Activated CD8-positive, alpha-beta T cell treated with anti-CD3 and anti-CD28 coated beads for 36 hours (primary cell): Measurements from ENCODE around the gene PLEKHO2. TPM values are rescaled to one million over a fixed set of nuclear protein-coding genes. Genes with fewer than 3 reads are reported as not detected.
A peak's percentile ranks its signal among the peaks of the same experiment; 100 is the strongest.

Experiments
- ATAC-seq: fragments of 200-7000 bp; cut with Tn5 transposase; one replicate; pipeline ENCODE4 v1.10.0; 2021; ENCODE audit warnings: mild to moderate bottlenecking, moderate library complexity
- CTCF ChIA-PET: fragments of 350-600 bp; sonication (Branson Sonifier 250); formaldehyde crosslinking; loops from one replicate; lab custom pipeline; 2021; ENCODE audit warnings: antibody characterized with exemption; lab: Charles Lee
- POLR2A ChIA-PET: fragments of 350-600 bp; sonication (Branson Sonifier 250); formaldehyde crosslinking; loops from one replicate; lab custom pipeline; 2021; ENCODE audit warnings: antibody characterized with exemption; lab: Charles Lee
- DNase-seq: peaks from one replicate; pipeline ENCODE4 v3.0.0-alpha.2; 2020
- H3K27ac Mint-ChIP-seq: one replicate; pipeline ENCODE4 v1.8.0; 2021; ENCODE audit warnings: mild to moderate bottlenecking, mixed read lengths
- H3K27me3 Mint-ChIP-seq: one replicate; pipeline ENCODE4 v1.8.0; 2021; ENCODE audit warnings: mixed read lengths
- H3K36me3 Mint-ChIP-seq: one replicate; pipeline ENCODE4 v1.8.0; 2021; ENCODE audit warnings: low read depth, mixed read lengths
- H3K4me1 Mint-ChIP-seq: one replicate; pipeline ENCODE4 v1.8.0; 2021; ENCODE audit warnings: low read depth, mixed read lengths
- H3K4me3 Mint-ChIP-seq: one replicate; pipeline ENCODE4 v1.8.0; 2021; ENCODE audit warnings: mild to moderate bottlenecking, moderate library complexity, mixed read lengths
- H3K9me3 Mint-ChIP-seq: one replicate; pipeline ENCODE4 v1.8.0; 2021; ENCODE audit warnings: mixed read lengths
- intact Hi-C: fragments of 100-400 bp; cut with micrococcal nuclease; formaldehyde crosslinking; loops from one replicate; pipeline ENCODE4 v1.10.0; 2022
- total RNA-seq, 2 experiments: library from RNA; stranded (reverse); gene quantifications; one replicate each; pipeline ENCODE4 v1.2.3, GENCODE V29; 2021
- TF ChIP-seq, protein P1 (sequence below): fragments of 200-600 bp; IDR thresholded peaks from one replicate; pipeline ENCODE4 v1.8.0; 2022; ENCODE audit warnings: antibody characterized with exemption, mild to moderate bottlenecking

The PLEKHO2 gene
- total RNA-seq, 2 experiments from 2014 or later, result 10.1 to 10.4 TPM

GRCh38 chr15:64816452-64816851 is 25.3 kb upstream of the PLEKHO2 start:
- TF ChIP-seq, protein P1, sequence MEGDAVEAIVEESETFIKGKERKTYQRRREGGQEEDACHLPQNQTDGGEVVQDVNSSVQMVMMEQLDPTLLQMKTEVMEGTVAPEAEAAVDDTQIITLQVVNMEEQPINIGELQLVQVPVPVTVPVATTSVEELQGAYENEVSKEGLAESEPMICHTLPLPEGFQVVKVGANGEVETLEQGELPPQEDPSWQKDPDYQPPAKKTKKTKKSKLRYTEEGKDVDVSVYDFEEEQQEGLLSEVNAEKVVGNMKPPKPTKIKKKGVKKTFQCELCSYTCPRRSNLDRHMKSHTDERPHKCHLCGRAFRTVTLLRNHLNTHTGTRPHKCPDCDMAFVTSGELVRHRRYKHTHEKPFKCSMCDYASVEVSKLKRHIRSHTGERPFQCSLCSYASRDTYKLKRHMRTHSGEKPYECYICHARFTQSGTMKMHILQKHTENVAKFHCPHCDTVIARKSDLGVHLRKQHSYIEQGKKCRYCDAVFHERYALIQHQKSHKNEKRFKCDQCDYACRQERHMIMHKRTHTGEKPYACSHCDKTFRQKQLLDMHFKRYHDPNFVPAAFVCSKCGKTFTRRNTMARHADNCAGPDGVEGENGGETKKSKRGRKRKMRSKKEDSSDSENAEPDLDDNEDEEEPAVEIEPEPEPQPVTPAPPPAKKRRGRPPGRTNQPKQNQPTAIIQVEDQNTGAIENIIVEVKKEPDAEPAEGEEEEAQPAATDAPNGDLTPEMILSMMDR, result no peak
- ATAC-seq (no peak), DNase-seq (no peak)
- Mint-ChIP-seq H3K27ac (no peak overlapping the region), H3K36me3 (peaks cover 6% of the 10 kb centered on the region), H3K4me3 (no peak overlapping the region), H3K27me3 (no peaks in the 10 kb centered on the region), H3K9me3 (no peaks in the 10 kb centered on the region), H3K4me1 (no peaks in the 10 kb centered on the region)
- ChIA-PET CTCF (interaction anchor here (1.1 to 1.7 kb wide), 2 partner anchors 19 to 89 kb away, joined by 4 to 5 read pairs; no protein-coding TSS in a partner anchor), POLR2A (no interaction called here)
- intact Hi-C loops, result no loop called here

- H3K4me3 Mint-ChIP-seq, result peak overlapping the region; percentile 93
- DNase-seq, result peak; percentile 43
- ATAC-seq, result peak; percentile 11
- CTCF ChIA-PET, result interaction anchor here (2.8 kb wide), 1 partner anchor 11 kb away, joined by 19 read pairs; no protein-coding TSS in a partner anchor
- intact Hi-C loops, result loop anchor here (5.0 kb wide), 1 partner anchor 67 kb away; no protein-coding TSS in a partner anchor
- H3K27me3 Mint-ChIP-seq, result peaks cover 5% of the 10 kb centered on the region
- peak overlapping the region; percentile 36 for H3K27ac Mint-ChIP-seq
- H3K9me3 Mint-ChIP-seq, result no peaks in the 10 kb centered on the region
- peaks cover 16% of the 10 kb centered on the region for H3K4me1 Mint-ChIP-seq
- POLR2A ChIA-PET, result interaction anchor here (0.9 to 2.3 kb wide), 4 partner anchors 11 to 120 kb away, joined by 3 to 11 read pairs (median 4); no protein-coding TSS in a partner anchor
- TF ChIP-seq, protein P1, result no peak
- peaks cover 15% of the 10 kb centered on the region for H3K36me3 Mint-ChIP-seq
These were observed 16.7 kb upstream of the PLEKHO2 start for GRCh38 chr15:64824929-64825430.

GRCh38 chr15:64825431-64826294 is 16.1 kb upstream of the PLEKHO2 start, which contains the start of gene PIF1:
Gene PIF1, minus strand, starts transcription at chr15:64825647. Its CDS starts 1,312 bp downstream, at chr15:64824335.
- Mint-ChIP-seq H3K36me3 (peaks cover 14% of the 10 kb centered on the region), H3K9me3 (no peaks in the 10 kb centered on the region), H3K27me3 (peaks cover 5% of the 10 kb centered on the region), H3K4me3 (peak within 1 kb of the TSS; percentile 93), H3K27ac (peak within 1 kb of the TSS; percentile 87), H3K4me1 (peaks cover 17% of the 10 kb centered on the region)
- intact Hi-C loops, result loop anchor here (5.0 kb wide), 1 partner anchor 67 kb away; no protein-coding TSS in a partner anchor
- TF ChIP-seq, protein P1, result no peak
- DNase-seq (peak; percentile 97), ATAC-seq (peak; percentile 94)
- CTCF ChIA-PET, result interaction anchor here (0.8 to 2.8 kb wide), 2 partner anchors 10 to 69 kb away, joined by 3 to 19 read pairs; no protein-coding TSS in a partner anchor
- POLR2A ChIA-PET, result interaction anchor here (0.6 to 2.3 kb wide), 5 partner anchors 10 to 121 kb away, joined by 3 to 11 read pairs (median 4); no protein-coding TSS in a partner anchor

GRCh38 chr15:64828985-64829384 is 12.7 kb upstream of the PLEKHO2 start:
- POLR2A ChIA-PET, result interaction anchor here (2.2 kb wide), 1 partner anchor 12 kb away, joined by 4 read pairs; no protein-coding TSS in a partner anchor
- DNase-seq, result no peak
- H3K27me3 Mint-ChIP-seq, result peaks cover 3% of the 10 kb centered on the region
- TF ChIP-seq, protein P1, result no peak
- H3K36me3 Mint-ChIP-seq, result no peaks in the 10 kb centered on the region
- intact Hi-C loops, result loop anchor here (5.0 kb wide), 1 partner anchor 63 kb away; no protein-coding TSS in a partner anchor
- CTCF ChIA-PET, result interaction anchor here (2.5 kb wide), 1 partner anchor 20 kb away, joined by 5 read pairs; no protein-coding TSS in a partner anchor
- H3K27ac Mint-ChIP-seq, result no peak overlapping the region
- no peak for ATAC-seq
- no peaks in the 10 kb centered on the region for H3K9me3 Mint-ChIP-seq
- peaks cover 8% of the 10 kb centered on the region for H3K4me1 Mint-ChIP-seq
- H3K4me3 Mint-ChIP-seq, result no peak overlapping the region
